Measurements from ENCODE around the gene ESAM.

Gene ESAM

DNA sequence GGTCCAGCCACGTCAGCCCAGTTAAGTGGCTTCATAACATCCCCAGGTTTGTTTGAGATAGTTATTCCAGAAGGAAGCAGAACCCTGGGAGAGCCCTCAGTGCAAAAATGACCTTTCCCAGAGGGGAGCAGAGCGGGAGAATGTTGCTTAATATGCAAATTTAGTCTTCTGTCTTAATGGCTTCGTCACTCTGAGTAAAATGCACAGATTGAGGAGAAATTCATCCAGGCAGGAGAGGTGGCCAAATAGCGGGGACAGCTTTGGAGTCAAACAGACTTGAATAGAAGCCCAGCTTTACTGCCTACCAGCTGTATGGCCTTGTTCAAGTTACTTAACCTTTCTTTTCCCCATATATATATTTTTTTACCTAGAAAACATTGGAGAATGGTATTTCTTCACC, 34.6 kb downstream of the ESAM start:
- no peak for DNase-seq

DNA sequence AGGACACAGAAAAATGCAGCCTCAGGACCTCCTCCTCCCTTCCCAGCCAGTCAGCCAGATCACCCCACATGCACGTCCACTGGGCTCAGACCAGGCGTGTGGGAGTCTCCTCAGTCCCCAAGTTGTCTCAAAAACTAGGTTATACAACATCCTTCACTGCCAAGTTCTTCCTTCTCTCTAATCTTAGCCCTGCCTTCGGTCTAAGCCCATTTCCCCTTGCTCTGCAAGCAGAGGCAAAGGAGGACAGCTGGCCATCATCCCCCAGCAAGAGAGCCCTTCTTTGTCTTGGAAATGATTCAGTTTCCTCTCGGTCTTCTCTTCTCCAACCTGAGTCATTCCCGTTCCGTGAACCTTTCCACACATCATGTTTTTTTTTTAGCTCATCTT, 36.4 kb downstream of the ESAM start:
- DNase-seq: no peak

DNA sequence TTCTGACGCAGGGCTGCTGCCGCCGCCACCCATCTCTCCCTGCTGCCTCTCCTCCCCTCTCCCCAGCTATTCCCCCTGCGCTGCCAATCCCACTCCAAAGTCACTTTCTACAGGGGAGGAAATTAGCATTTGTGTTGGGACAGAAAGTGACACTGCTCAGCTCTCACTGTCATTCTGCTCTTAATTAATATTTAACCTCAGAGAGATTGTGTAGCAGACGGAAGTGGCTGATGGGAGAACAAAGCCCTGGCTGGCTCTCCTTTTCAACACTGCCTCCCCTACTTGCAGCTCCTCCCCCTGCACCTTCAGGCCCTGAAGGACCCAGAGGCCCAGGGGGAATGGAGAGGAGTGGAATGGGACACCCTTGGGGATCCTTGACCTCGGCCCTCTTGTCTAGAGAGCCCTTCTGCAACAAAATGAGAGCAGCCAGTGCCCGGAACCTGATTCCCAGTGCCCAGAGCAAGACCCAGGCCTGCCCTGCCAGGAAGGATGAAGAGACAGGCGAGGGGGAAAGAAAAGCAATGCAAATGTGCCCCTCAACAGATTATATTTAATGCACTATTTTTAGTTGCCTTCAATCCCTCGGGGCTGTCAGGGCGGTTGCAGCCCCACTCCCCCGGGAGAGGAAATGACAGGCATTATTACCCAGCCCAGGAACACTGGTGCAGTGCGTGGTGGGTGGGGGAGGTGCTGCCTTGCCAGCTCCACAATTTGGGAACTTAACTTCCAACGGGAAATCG, 36.9 kb downstream of the ESAM start:
- no peak for DNase-seq

DNA sequence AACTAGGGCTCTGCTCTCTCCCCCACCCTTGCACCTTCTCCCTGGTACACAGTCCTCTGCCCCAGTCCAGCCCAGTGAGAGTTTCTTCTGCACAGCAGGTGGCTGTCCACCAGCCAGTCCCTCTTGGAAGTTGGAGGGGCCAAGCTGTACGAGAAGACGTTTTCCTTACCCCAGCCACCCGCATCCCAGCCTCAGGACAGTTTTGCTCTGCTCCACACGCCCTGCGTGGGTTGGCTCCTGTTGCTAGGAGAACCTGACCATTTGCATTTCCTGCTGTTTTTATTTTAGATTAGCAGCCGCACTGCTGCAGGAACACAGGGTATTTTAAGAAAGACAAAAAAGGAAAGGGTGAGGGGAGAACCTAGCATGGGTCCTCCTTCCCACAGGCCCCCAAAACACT, 39.9 kb downstream of the ESAM start:
- DNase-seq: no peak

DNA sequence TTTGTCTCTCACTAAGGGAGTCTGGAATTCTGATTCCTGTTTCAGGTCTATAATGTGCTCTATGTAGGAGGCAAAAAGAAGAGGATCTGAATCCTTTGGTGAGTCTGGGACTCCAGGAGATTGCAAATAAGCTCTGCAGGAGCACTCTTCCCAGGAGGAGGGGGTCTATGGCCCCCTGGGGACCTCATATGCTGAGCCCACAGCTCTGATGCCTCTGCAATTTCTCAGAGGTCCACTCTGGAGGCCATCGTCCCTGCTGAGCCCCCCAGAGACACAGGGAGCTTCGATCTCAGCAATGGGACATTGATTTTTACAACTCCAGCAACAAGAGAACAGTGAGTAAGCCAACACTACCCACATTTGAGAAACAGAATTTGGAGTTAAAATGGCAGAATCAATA, 42.6 kb downstream of the ESAM start:
- no peak for DNase-seq

DNA sequence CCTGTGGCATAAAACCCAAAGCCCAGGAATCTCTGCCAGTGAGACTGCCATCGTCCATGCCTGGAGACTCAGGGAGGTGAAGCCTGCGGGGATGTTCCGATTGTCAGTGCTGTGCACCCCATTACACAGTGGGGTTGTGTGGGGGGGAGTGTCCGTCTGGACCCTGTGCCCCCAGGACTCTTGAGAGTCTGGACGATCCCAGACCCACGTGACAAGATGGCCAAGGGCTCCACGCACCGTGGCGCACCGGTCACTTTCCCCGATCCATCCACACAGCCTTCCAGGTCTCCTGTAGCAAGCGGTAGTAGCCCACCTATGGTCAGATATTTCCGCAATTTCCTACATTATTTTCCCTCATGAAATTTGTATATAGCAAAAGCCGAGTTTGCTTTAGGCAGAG, 43.3 kb downstream of the ESAM start:
- no peak for DNase-seq

DNA sequence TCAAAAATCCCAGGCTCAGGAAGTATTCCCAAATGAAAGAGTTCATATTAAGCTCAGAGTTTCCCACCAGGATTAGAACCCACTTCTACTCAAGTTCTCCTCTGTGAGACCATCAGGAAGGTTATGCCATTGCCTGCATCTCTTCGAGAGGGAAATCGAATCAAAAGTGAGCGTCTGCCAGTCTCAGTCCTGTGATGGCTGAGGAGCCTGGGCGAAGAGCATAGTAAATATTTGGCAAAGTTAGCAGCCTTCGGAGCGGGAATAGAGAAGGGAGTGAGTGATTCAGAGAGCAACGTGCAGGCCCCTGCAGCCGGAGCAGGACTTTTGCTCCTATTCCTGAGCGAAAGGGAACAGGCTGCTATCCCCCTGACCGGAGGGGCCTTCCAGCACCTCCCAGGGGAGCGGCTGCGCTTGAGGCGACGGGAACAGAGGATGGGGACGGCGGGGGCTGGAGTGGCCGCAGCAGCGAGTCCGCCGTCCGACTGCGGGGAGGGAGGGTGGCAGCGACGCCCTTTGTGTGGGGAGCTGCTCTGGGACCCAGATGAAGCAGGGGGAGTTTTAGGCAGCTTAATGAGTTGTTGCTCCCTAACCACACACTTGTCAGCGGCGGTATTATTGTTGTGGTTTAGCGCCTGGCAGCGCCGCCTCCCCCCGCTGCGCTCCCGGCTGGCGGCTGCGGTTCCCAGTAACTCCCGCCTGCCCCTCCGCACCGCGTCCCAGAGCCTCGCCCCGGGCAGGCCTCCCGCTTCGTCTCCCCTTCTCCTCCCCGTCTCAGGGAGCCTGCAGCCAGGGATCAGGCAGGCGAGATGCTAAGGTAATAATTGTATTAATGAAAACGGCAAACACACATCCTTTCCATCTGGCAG, 44.1 kb downstream of the ESAM start:
- peak; percentile 26 for DNase-seq

DNA sequence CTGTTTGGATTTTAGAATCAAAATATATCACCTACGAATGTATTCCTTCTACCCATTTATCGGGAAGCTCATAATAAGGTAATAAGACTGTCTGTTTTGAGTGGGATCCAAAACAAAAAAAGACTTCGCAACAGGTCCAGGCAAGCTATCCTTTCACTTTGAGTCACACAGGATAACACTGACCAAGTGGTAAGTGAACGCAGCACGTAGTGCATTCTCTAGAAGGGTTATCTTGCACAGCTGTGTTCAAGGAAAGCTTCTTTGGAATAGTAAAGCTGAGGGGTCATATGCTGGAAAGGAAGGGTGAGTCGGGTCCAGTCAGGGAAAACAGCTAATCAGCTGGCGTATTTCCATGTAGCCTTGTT, 44.7 kb downstream of the ESAM start:
- no peak for DNase-seq

DNA sequence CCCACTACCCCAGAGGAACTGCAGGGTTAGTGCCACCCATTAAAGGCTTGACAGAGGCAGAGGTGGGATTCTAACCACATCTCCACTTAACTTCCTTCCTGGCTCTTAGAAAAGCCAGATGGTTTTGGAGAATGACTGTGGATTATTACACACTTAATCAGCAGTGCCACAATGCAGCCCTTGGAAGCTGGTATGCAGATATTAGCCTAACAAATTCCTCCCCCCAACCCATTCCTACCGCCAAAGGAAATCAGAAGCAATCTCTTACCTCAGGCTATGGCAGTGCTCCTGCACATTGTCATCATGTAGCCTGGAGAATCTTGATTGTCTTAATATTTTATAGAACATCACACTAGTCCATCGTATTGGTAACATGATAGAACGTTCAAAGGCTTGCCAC, 45.5 kb downstream of the ESAM start:
- no peak for DNase-seq

DNA sequence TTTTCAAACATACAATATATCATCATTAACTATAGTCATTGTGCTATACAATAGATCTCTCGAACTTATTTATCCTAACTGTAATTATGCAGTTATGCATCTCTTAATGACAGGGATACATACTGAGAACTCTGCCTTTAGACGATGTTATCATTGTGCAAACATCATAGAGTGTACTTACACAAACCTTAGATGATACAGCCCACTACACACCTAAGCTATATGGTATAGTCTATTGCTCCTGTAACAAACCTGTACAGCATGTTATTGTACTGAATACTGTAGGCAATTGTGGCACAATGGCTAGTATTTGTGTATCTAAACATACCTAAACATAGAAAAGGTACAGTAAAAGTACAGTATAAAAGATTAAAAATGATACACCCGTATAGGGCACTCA, 49.7 kb downstream of the ESAM start:
- no peak for DNase-seq

DNA sequence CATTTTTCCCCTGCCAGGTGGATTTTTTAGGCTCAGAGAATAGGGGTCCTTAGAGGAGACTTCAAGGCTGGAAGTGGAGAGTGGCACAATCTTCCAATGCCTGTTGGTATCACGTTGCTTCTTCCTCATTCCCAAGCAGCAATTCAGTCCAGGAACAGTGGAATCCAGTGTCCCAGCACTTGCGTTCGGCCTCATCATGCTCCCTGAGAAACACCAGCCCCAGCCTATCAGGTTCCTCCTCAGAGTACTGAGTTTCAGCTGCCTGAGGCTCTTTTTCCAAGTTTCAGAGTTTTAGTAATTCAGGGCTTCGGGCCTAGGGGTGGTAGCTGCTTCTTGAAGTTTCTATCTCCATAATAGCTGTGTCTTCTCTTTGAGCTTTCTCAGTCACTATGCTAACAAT, 54.3 kb downstream of the ESAM start:
- no peak for DNase-seq

Measured in NCI-H146 (cell line).